ENCODE results near the gene DLK2.
"Not testable (repeated sequence)": the region's sequence is repeated elsewhere in the genome, so short reads cannot be mapped to it uniquely, and the experiment has no call there.

DLK2 gene

DNA sequence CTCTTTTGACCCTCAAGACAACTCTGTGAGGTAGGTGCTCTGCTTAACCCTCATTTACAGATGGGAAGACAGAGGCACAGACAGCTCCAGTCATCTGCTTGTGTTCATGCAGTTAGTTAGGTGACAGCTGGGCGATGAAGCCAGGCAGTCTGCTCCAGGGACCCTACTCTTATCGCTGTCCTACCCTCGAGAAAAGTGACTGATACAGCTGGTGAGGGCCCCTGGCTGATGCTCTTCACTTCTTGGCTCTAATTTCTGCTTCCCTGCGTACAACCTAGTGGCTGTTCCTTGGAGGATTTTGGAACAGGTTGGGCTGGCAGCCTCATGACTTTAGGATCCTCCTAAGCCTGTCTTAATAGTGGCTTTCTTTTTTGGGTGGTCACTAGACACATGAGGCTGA is 12.9 kb upstream of the DLK2 start:
- peaks cover 29% of the 10 kb centered on the region for H3K27me3 ChIP-seq (ENCODE audit: control insufficient read depth, low read length)
- H3K36me3 ChIP-seq (ENCODE audit: control insufficient read depth, low read length) = no peaks in the 10 kb centered on the region
- no peaks in the 10 kb centered on the region for H3K9me3 ChIP-seq (ENCODE audit: control insufficient read depth, insufficient read depth, low read length)
- no peaks in the 10 kb centered on the region for H3F3A ChIP-seq (ENCODE audit: control insufficient read depth, insufficient read depth)
- no peaks in the 10 kb centered on the region for H4K20me1 ChIP-seq (ENCODE audit: control insufficient read depth, insufficient read depth, low read depth, low read length)
- H3K79me2 ChIP-seq (ENCODE audit: control insufficient read depth, low read length) = no peaks in the 10 kb centered on the region
- H3K27ac ChIP-seq (ENCODE audit: low read depth, low read length) = no peak overlapping the region
- no peak overlapping the region for H3K4me2 ChIP-seq (ENCODE audit: low read length)
- TF ChIP-seq, protein P1, sequence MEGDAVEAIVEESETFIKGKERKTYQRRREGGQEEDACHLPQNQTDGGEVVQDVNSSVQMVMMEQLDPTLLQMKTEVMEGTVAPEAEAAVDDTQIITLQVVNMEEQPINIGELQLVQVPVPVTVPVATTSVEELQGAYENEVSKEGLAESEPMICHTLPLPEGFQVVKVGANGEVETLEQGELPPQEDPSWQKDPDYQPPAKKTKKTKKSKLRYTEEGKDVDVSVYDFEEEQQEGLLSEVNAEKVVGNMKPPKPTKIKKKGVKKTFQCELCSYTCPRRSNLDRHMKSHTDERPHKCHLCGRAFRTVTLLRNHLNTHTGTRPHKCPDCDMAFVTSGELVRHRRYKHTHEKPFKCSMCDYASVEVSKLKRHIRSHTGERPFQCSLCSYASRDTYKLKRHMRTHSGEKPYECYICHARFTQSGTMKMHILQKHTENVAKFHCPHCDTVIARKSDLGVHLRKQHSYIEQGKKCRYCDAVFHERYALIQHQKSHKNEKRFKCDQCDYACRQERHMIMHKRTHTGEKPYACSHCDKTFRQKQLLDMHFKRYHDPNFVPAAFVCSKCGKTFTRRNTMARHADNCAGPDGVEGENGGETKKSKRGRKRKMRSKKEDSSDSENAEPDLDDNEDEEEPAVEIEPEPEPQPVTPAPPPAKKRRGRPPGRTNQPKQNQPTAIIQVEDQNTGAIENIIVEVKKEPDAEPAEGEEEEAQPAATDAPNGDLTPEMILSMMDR (IDR thresholded peaks at IDR 0.05; ENCODE audit: low read depth, low read length, poor library complexity, severe bottlenecking) = no peak
- no peak for TF ChIP-seq EZH2phosphoT487 (IDR thresholded peaks at IDR 0.05; ENCODE audit: borderline replicate concordance, low read length)
- H3K4me1 ChIP-seq (ENCODE audit: control insufficient read depth, low read length) = no peaks in the 10 kb centered on the region
- H3K9me2 ChIP-seq (replicated peaks; ENCODE audit: control insufficient read depth, low read length) = no peaks in the 10 kb centered on the region
- no peak overlapping the region for H3K4me3 ChIP-seq (ENCODE audit: low read length)

DNA sequence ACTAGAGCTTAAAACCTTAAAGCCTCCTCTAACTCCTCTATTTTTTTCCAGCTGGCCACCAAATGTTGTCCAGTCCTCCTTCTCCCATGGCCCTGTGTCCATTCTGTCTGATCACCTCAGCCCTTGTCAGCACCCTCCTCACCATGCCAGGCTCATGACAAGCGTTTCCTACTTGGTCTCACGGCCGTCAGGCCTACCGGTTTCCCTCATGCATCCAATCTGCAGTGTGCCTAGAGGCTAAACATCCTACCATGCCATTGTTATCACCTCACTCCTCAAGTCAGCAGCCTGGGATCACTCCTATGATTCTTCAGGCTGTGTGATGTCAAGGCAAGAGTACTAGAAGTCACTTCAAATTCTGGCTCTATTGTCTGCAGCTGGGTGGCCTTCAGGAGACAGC is 12.4 kb upstream of the DLK2 start:
- Histone ChIP-seq H3K4me2 (ENCODE audit: low read length) (no peak overlapping the region), H3K36me3 (ENCODE audit: control insufficient read depth, low read length) (no peaks in the 10 kb centered on the region), H3F3A (ENCODE audit: control insufficient read depth, insufficient read depth) (no peaks in the 10 kb centered on the region), H3K79me2 (ENCODE audit: control insufficient read depth, low read length) (no peaks in the 10 kb centered on the region), H3K9me3 (ENCODE audit: control insufficient read depth, insufficient read depth, low read length) (no peaks in the 10 kb centered on the region), H3K27ac (ENCODE audit: low read depth, low read length) (no peak overlapping the region), H3K27me3 (ENCODE audit: control insufficient read depth, low read length) (peaks cover 30% of the 10 kb centered on the region), H3K9me2 (replicated peaks; ENCODE audit: control insufficient read depth, low read length) (no peaks in the 10 kb centered on the region), H3K4me3 (ENCODE audit: low read length) (no peak overlapping the region), H3K4me1 (ENCODE audit: control insufficient read depth, low read length) (no peaks in the 10 kb centered on the region), H4K20me1 (ENCODE audit: control insufficient read depth, insufficient read depth, low read depth, low read length) (no peaks in the 10 kb centered on the region)
- TF ChIP-seq, protein P1 (IDR thresholded peaks at IDR 0.05; ENCODE audit: low read depth, low read length, poor library complexity, severe bottlenecking) = no peak
- TF ChIP-seq EZH2phosphoT487 (IDR thresholded peaks at IDR 0.05; ENCODE audit: borderline replicate concordance, low read length) = no peak

DNA sequence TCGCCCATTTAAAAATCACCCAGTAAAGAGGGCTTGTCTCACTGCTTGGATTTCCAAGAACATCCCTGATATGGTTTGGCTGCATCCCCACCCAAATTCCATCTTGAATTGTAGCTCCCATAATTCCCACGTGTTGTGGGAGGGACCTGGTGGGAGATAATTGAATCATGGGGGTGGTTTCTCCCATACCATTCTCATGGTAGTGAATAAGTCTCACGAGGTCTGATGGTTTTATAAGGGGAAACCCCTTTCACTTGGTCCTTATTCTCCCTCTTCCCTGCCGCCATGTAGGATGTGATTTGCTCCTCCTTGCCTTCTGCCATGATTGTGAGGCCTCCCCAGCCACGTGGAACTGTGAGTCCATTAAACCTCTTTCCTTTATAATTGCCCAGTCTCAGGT is 11.9 kb upstream of the DLK2 start:
- H3F3A ChIP-seq (ENCODE audit: control insufficient read depth, insufficient read depth); H3K9me2 ChIP-seq (replicated peaks; ENCODE audit: control insufficient read depth, low read length); H3K4me3 ChIP-seq (ENCODE audit: low read length); H3K79me2 ChIP-seq (ENCODE audit: control insufficient read depth, low read length); H3K9me3 ChIP-seq (ENCODE audit: control insufficient read depth, insufficient read depth, low read length); H3K27ac ChIP-seq (ENCODE audit: low read depth, low read length); H3K36me3 ChIP-seq (ENCODE audit: control insufficient read depth, low read length); H3K4me1 ChIP-seq (ENCODE audit: control insufficient read depth, low read length); H3K4me2 ChIP-seq (ENCODE audit: low read length); H4K20me1 ChIP-seq (ENCODE audit: control insufficient read depth, insufficient read depth, low read depth, low read length): not testable (repeated sequence)
- H3K27me3 ChIP-seq (ENCODE audit: control insufficient read depth, low read length) = peaks cover 35% of the 10 kb centered on the region

DNA sequence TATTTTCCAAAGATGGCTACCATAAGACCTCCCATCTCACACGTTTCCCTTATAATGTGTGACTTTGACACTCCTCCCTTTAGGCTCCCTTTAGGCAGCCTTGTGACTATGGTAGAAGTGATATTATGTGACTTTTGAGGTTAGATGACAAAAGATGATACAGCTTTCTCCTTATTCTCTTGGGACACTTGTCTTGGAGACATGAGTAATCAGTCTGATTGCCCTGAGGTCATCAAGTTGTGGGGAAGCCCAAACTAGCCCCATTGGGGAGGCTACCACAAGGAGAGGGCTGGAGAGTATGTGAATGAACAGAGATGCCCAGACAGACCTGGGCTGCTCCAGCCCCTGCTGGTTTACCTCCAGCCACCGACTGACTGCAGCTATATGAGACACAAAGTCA is 10.6 kb upstream of the DLK2 start:
- Histone ChIP-seq H3K9me3 (ENCODE audit: control insufficient read depth, insufficient read depth, low read length) (no peaks in the 10 kb centered on the region), H3K79me2 (ENCODE audit: control insufficient read depth, low read length) (no peaks in the 10 kb centered on the region), H3K4me1 (ENCODE audit: control insufficient read depth, low read length) (no peaks in the 10 kb centered on the region), H4K20me1 (ENCODE audit: control insufficient read depth, insufficient read depth, low read depth, low read length) (no peaks in the 10 kb centered on the region), H3K27ac (ENCODE audit: low read depth, low read length) (no peak overlapping the region), H3K9me2 (replicated peaks; ENCODE audit: control insufficient read depth, low read length) (no peaks in the 10 kb centered on the region), H3F3A (ENCODE audit: control insufficient read depth, insufficient read depth) (no peaks in the 10 kb centered on the region), H3K4me3 (ENCODE audit: low read length) (no peak overlapping the region), H3K27me3 (ENCODE audit: control insufficient read depth, low read length) (peaks cover 40% of the 10 kb centered on the region), H3K4me2 (ENCODE audit: low read length) (no peak overlapping the region), H3K36me3 (ENCODE audit: control insufficient read depth, low read length) (no peaks in the 10 kb centered on the region)
- TF ChIP-seq EZH2phosphoT487 (IDR thresholded peaks at IDR 0.05; ENCODE audit: borderline replicate concordance, low read length) = no peak
- TF ChIP-seq, protein P1 (IDR thresholded peaks at IDR 0.05; ENCODE audit: low read depth, low read length, poor library complexity, severe bottlenecking) = no peak
